Measurements from ENCODE around the gene NUP155. TPM values are rescaled to one million over a fixed set of nuclear protein-coding genes. Genes with fewer than 3 reads are reported as not detected.
"Not testable (repeated sequence)": the region's sequence is repeated elsewhere in the genome, so short reads cannot be mapped to it uniquely, and the experiment has no call there.

Gene NUP155
- total RNA-seq, 1 experiment from 2014 or later = 84.8 TPM

- no peak for DNase-seq (ENCODE audit: low spot score)
Observed at GRCh38 chr5:37283214-37283820, 87.6 kb downstream of the NUP155 start.

DNA sequence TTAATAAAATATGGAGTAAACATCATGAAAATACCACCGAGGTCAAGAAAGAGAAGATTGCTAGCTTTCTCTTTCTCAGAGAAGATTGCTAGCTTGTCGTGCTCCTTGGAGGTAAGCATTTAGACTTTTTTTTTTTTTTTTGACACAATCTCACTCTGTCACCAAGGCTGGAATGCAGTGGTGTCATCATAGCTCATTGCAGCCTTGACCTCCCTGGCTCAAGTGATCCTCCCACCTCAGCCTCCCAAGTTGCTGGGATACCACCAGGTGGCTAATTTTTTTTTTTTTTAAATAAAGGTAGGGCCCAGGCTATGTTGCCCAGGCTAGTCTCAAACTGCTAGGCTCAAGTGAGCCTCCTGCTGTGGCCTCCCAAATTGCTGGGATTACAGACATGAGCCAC lies 95.4 kb downstream of the NUP155 start:
- no peak for DNase-seq (ENCODE audit: low spot score)

GRCh38 chr5:37272511-37272910 lies 98.4 kb downstream of the NUP155 start:
- DNase-seq (ENCODE audit: low spot score) = peak; percentile 95

GRCh38 chr5:37268100-37268499 lies 102.8 kb downstream of the NUP155 start:
- DNase-seq (ENCODE audit: low spot score) = not testable (repeated sequence)

- no peak for DNase-seq (ENCODE audit: low spot score)
Observed at GRCh38 chr5:37255774-37256358, 115.0 kb downstream of the NUP155 start.

GRCh38 chr5:37254581-37254980 lies 116.3 kb downstream of the NUP155 start:
- DNase-seq (ENCODE audit: low spot score) = no peak

DNA sequence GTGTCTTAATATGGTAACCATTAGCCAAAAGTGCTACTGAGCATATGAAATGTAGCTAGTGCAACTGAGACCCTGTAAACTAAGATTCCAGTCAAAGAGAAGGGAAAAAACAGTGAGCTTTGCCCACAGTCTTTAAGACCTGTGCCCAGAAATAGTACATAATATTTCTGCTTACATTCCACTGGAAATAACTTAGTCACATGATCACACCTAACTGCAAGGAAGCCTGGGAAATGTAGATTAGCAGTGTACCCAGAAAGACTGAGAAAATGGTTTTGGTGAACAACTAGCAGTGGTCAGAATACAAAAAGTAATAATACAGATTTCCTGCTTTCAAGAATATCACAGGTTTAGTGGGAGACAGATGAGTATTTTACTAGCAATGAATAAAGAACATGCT lies 119.2 kb downstream of the NUP155 start:
- DNase-seq (ENCODE audit: low spot score) = peak; percentile 6

DNA sequence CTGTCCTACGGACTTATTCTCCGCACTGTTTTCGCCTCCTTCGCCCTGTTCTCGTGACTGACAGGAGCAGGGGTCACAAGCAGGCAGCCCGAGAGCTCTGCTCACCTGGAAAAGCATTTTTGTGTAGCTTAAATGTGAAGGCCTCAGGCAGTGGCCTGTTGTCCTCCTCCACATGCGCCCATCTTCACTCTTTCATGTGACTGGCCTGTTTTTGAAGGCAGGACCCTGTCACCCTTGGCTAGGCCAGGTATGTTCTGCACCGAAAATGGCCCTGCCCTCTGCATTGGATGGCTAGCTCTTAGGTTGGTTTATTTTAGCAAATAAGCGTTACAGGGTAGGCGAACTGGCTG lies 121.1 kb downstream of the NUP155 start:
- DNase-seq (ENCODE audit: low spot score) = peak; percentile 1

DNA sequence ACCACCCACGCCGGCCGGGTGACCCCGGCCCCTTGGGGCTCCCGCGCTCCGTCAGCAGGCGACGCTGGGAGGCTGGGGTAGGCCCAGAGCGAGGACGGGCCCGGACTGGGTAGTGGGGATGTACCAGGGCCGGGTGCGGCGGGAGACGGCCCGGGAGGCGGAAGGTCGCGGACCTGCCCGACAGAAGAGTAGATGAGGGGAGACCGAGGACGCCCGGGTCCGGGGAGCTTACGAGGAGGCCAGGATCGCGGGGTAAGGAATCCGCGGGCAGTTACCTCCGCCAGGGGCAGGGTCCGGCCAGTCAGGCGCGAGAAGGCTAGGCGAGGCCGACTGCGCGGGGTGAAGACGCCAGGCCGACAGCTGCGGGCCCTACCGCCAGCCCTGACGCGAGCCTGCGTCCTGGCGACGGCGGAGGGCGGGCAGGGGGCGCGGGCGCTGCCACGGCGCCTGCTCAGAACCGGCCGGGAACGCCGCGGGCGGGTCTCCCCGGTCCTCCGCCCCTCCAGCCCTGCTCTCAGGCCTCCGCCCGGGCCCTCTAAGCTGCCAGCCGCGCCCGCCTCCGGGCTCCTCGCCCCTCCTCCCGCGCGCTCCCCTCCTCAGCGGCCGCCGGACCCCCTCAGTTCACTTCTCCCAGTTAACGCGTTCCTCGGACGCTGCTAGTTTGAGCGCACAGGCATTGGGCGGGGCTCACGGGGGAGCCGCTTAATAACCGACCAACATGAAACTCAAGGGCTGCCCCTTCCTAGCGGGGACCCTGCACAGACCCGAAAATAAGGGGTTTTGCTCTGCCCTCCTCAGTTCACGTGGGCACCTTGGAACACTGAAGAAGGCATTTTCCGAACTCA lies 121.7 kb downstream of the NUP155 start, which contains the start of gene CPLANE1:
TSS of gene CPLANE1 (minus strand) at position 407 of the 845 bp plus-strand sequence. CDS start 1,678 bp downstream, outside the sequence.
- DNase-seq (ENCODE audit: low spot score) = peak; percentile 61

GRCh38 chr5:37248421-37248969 lies 122.4 kb downstream of the NUP155 start:
- DNase-seq (ENCODE audit: low spot score) = peak; percentile 21

GRCh38 chr5:37247496-37247895 lies 123.4 kb downstream of the NUP155 start:
- DNase-seq (ENCODE audit: low spot score) = no peak

- no peak for DNase-seq (ENCODE audit: low spot score)
Observed at GRCh38 chr5:37247036-37247435, 123.9 kb downstream of the NUP155 start.

Other genes with a start within 250 kb of the NUP155 start
- 22.5 and 24.6 TPM in 2 replicates for gene CPLANE1, start 121.7 kb downstream of the NUP155 start, total RNA-seq (2014; rRNA removed; shearing (Covaris generic))
- gene WDR70, start 8.2 kb upstream of the NUP155 start, total RNA-seq (2014; rRNA removed; shearing (Covaris generic)) = 31.9 and 38.3 TPM in 2 replicates